K562 (cell line): ENCODE measurements around the gene IRX2. TPM values are rescaled to one million over a fixed set of nuclear protein-coding genes. Genes with fewer than 3 reads are reported as not detected.

Experiments used
- ATAC-seq: fragments of 200-7000 bp; cut with Tn5 transposase; 3 replicates; pipeline ENCODE4 v1.9.1; 2020; ENCODE audit warnings: moderate library complexity
- BruUV-seq: library from RNA; stranded (reverse); fragments of 400-500 nt; replicated peaks from 2 replicates; lab custom pipeline; 2021; lab: Mats Ljungman, UMichigan
- CTCF ChIA-PET: fragments of 300-600 bp; formaldehyde crosslinking; extraction: SDS; loops from one replicate; lab custom pipeline; 2021; ENCODE audit warnings: low intra/inter-chr PET ratio; lab: Yijun Ruan, JAX
- POLR2A ChIA-PET: fragments of 300-600, 350-650 bp; sonication (Branson Sonifier 250); formaldehyde crosslinking; extraction: SDS; loops from one replicate; lab custom pipeline; 2021; ENCODE audit warnings: antibody characterized with exemption, inconsistent platforms; lab: Yijun Ruan, JAX
- DNase-seq, 4 experiments: peaks; one replicate each; pipeline versions ENCODE4 v3.0.0 to v3.0.0-alpha.2; 2011 to 2018; ENCODE audit warnings: low spot score in 3 of 4, mixed read lengths in 3 of 4; ENCODE audit errors: extremely low read depth in 1 of 4
- FAIRE-seq: peaks from 2 replicates; lab custom pipeline; 2011; peaks lifted over from hg19 to GRCh38; lab: Jason Lieb, UNC
- H2AFZ ChIP-seq: 2 replicates; pipeline ENCODE4 v1.6.0; 2011; ENCODE audit warnings: low read depth, low read length, control low read depth, inconsistent platforms
- H3K27ac ChIP-seq: fragments of 200-600 bp; 3 replicates; pipeline ENCODE4 v1.8.0; 2011; ENCODE audit warnings: low read depth, mild to moderate bottlenecking, control low read depth, inconsistent platforms, low read length, moderate library complexity, mixed read lengths; ENCODE audit errors: extremely low read depth
- H3K27me3 ChIP-seq, 2 experiments: fragments of 300-600 bp in 1 of 2; 2 replicates in 1 of 2; 3 replicates in 1 of 2; pipeline versions ENCODE4 v1.6.0 to v1.8.0; 2011; ENCODE audit warnings: inconsistent platforms in 2 of 2, low read length in 2 of 2, mild to moderate bottlenecking in 1 of 2, mixed read lengths in 1 of 2, moderate library complexity in 1 of 2; ENCODE audit not compliant: control insufficient read depth in 2 of 2, insufficient read depth in 2 of 2
- H3K36me3 ChIP-seq: fragments of 300-600 bp; 3 replicates; pipeline ENCODE4 v1.8.0; 2011; ENCODE audit warnings: mild to moderate bottlenecking, low read length, inconsistent platforms; ENCODE audit not compliant: control insufficient read depth, insufficient read depth
- H3K4me1 ChIP-seq, 2 experiments: fragments of 200-600 bp in 1 of 2; replicated peaks in 1 of 2; 2 replicates in 1 of 2; 3 replicates in 1 of 2; pipeline versions ENCODE4 v1.5.1 to v1.8.0; 2011; ENCODE audit warnings: inconsistent platforms in 2 of 2, low read length in 2 of 2, mild to moderate bottlenecking in 1 of 2, mixed read lengths in 1 of 2, moderate library complexity in 1 of 2; ENCODE audit not compliant: control insufficient read depth in 2 of 2, insufficient read depth in 2 of 2
- H3K4me2 ChIP-seq: 2 replicates; pipeline ENCODE4 v1.6.1; 2011; ENCODE audit warnings: low read length, control low read depth, inconsistent platforms, mixed read lengths; ENCODE audit not compliant: insufficient read depth
- H3K4me3 ChIP-seq: fragments of 200-600 bp; sonication (generic), shearing (Covaris generic); 2 replicates; pipeline ENCODE4 v1.5.1; 2016; ENCODE audit warnings: control low read depth, inconsistent platforms
- H3K79me2 ChIP-seq: fragments of 200-600 bp; 3 replicates; pipeline ENCODE4 v1.8.0; 2011; ENCODE audit warnings: low read length, inconsistent platforms; ENCODE audit not compliant: control insufficient read depth, insufficient read depth
- H3K9ac ChIP-seq, 2 experiments: 2 replicates each; pipeline versions ENCODE4 v1.6.0 to v1.6.1; 2011; ENCODE audit warnings: low read depth in 2 of 2, low read length in 2 of 2, control low read depth in 1 of 2, inconsistent platforms in 1 of 2, mild to moderate bottlenecking in 1 of 2, mixed read lengths in 1 of 2; ENCODE audit not compliant: insufficient read depth in 1 of 2
- H3K9me1 ChIP-seq: one replicate; pipeline ENCODE4 v1.6.0; 2011; ENCODE audit warnings: inconsistent platforms, mild to moderate bottlenecking, low read length, moderate library complexity; ENCODE audit not compliant: control insufficient read depth, insufficient read depth
- H3K9me3 ChIP-seq: replicated peaks from 2 replicates; pipeline ENCODE4 v1.5.1; 2011; ENCODE audit warnings: low read depth, low read length, inconsistent platforms; ENCODE audit not compliant: control insufficient read depth, insufficient read depth
- H4K20me1 ChIP-seq: replicated peaks from 2 replicates; pipeline ENCODE4 v1.6.1; 2011; ENCODE audit warnings: low read length, inconsistent platforms, mixed read lengths; ENCODE audit not compliant: control insufficient read depth, insufficient read depth
- ARNT ChIP-seq, 2 experiments: fragments of 450-650 bp; IDR thresholded peaks; 2 replicates each; pipeline ENCODE4 v1.6.1; 2016; ENCODE audit warnings: mild to moderate bottlenecking in 1 of 2
- CTBP1 ChIP-seq: fragments of 450-650 bp; IDR thresholded peaks from 2 replicates; pipeline ENCODE4 v1.6.1; 2016; ENCODE audit warnings: borderline replicate concordance
- EGR1 ChIP-seq: fragments of 450-650 bp; conservative IDR thresholded peaks from 2 replicates; pipeline ENCODE4 v1.6.1; 2017; ENCODE audit warnings: mild to moderate bottlenecking
- ETV5 ChIP-seq: sonication (generic); formaldehyde crosslinking; IDR thresholded peaks from 2 replicates; pipeline ENCODE4 v1.4.0; 2020; ENCODE audit warnings: low read depth, mild to moderate bottlenecking, missing genetic modification reagents
- GTF2A2 ChIP-seq: IDR thresholded peaks from 2 replicates; pipeline ENCODE4 v1.6.1; 2016; ENCODE audit warnings: mild to moderate bottlenecking, missing genetic modification characterization, missing compliant biosample characterization
- RBM17 ChIP-seq: fragments of 200-400 bp; formaldehyde crosslinking; IDR thresholded peaks from 2 replicates; pipeline ENCODE4 v1.6.1; 2017; ENCODE audit warnings: low read depth, mild to moderate bottlenecking, low read length, borderline replicate concordance
- RBM22 ChIP-seq: fragments of 200-400 bp; formaldehyde crosslinking; IDR thresholded peaks from 2 replicates; pipeline ENCODE4 v1.6.1; 2018; ENCODE audit warnings: low read length, low read depth; ENCODE audit not compliant: poor library complexity, severe bottlenecking
- TRIM24 ChIP-seq, 2 experiments: fragments of 450-650 bp; IDR thresholded peaks; 2 replicates each; pipeline ENCODE4 v1.6.1; 2016
- ZNF184 ChIP-seq: sonication (generic); formaldehyde crosslinking; IDR thresholded peaks from 2 replicates; pipeline ENCODE4 v1.5.0; 2020; ENCODE audit warnings: missing genetic modification reagents
- ZNF511 ChIP-seq: sonication (generic); formaldehyde crosslinking; IDR thresholded peaks from 2 replicates; pipeline ENCODE4 v1.8.0; 2022; ENCODE audit warnings: mild to moderate bottlenecking, missing genetic modification reagents
- ZSCAN29 ChIP-seq: fragments of 450-650 bp; IDR thresholded peaks from 2 replicates; pipeline ENCODE4 v1.6.1; 2017
- WGBS: fragments of 100-300 bp; shearing (Covaris generic); methylation state at CpG from one replicate; pipeline ENCODE4 v1.1.6; 2016; ENCODE audit warnings: low coverage, mixed read lengths; ENCODE audit not compliant: insufficient coverage; ENCODE audit errors: missing lambda C conversion rate; 5-methylcytosine and 5-hydroxymethylcytosine counted together
- in situ Hi-C: fragments of 300-500 bp; cut with MboI; formaldehyde crosslinking; loops from 4 replicates; pipeline ENCODE4 v1.15.0; 2018; ENCODE audit warnings: inconsistent platforms, mixed read lengths
- intact Hi-C: fragments of 100-400 bp; cut with micrococcal nuclease; formaldehyde crosslinking; loops from 2 replicates; pipeline ENCODE4 v1.14.2; 2022
- polyA plus RNA-seq, 8 experiments: library from polyadenylated mRNA; depleted of rRNA in 4 of 8; stranded (reverse) in 5 of 8; unstranded in 3 of 8; fragments of >200 nt; fragmentation: Nextera tagmentation in 2 of 8; fragmentation: Illumina TruSeq in 1 of 8; extraction: Ambion mirVana in 2 of 8; extraction: Trizol in 1 of 8; gene quantifications; 2 replicates each; pipeline versions ENCODE4 v1.2.1 to v1.2.3, GENCODE V29; 2011 to 2014; ENCODE audit warnings: inconsistent platforms in 1 of 8, missing spikeins in 1 of 8
- total RNA-seq, 7 experiments: library from RNA; depleted of rRNA in 6 of 7; stranded (reverse); fragments of >200 nt in 6 of 7; fragmentation: Illumina TruSeq in 2 of 7; extraction: Trizol in 2 of 7; gene quantifications; 2 replicates each; pipeline versions ENCODE4 v1.2.1 to v1.2.3, GENCODE V29; 2011 to 2021; ENCODE audit warnings: low replicate concordance in 1 of 7

Gene IRX2
- total and polyA plus RNA-seq, 9 of the 15 experiments (the other 6 are each of a cell fraction or from before 2014, with no cell fraction given) = 0.13 TPM; not detected in 8

GRCh38 chr5:2727550-2727949, 23.9 kb downstream of the IRX2 start:
- peaks cover 5 to 41% of the 10 kb centered on the region in 2 experiments; a peak in 4 of 5 replicates for H3K27me3 ChIP-seq

More at GRCh38 chr5:2727550-2727949, 23.9 kb downstream of the IRX2 start:
- ATAC-seq (no peak), FAIRE-seq (no peak), DNase-seq (no peak)
- Histone ChIP-seq H3K36me3 (no peaks in the 10 kb centered on the region), H3K9ac (no peak overlapping the region), H3K4me1 (no peaks in the 10 kb centered on the region), H3K9me3 (no peaks in the 10 kb centered on the region), H3K4me3 (no peak overlapping the region), H4K20me1 (peaks cover 3% of the 10 kb centered on the region), H3K4me2 (no peak overlapping the region), H3K9me1 (no peaks in the 10 kb centered on the region), H3K27ac (no peak overlapping the region), H2AFZ (no peak overlapping the region), H3K79me2 (no peaks in the 10 kb centered on the region)
- ChIA-PET CTCF (interaction anchor here (0.8 kb wide), 1 partner anchor 10 kb away, joined by 4 read pairs; no protein-coding TSS in a partner anchor), POLR2A (interaction anchor here (0.8 to 1.9 kb wide), 2 partner anchors 9 to 13 kb away, joined by 3 to 8 read pairs; no protein-coding TSS in a partner anchor)
- intact Hi-C loops (no loop called here), in situ Hi-C loops (no loop called here)
- under 1% methylated on average over 19 of the region's 19 CpGs for WGBS
- TF ChIP-seq GTF2A2 (tag) (no peak), RBM22 (no peak), ZNF511 (no peak), ETV5 (CRISPR knock-in tag) (no peak), ZNF184 (no peak), ARNT (IDR thresholded peaks at IDR 0.05) (no peak), CTBP1 (no peak), RBM17 (no peak), ZSCAN29 (no peak), TRIM24 (IDR thresholded peaks at IDR 0.05) (no peak), EGR1 (no peak)
- BruUV-seq = no TSS peak
